Measurements from ENCODE around the gene CARD11.

The CARD11 gene

GRCh38 chr7:2941216-2941859, 102.3 kb downstream of the CARD11 start:
- POLR2A ChIA-PET (ENCODE audit: low non-redundant PET): no interaction called here
- H3K27ac ChIP-seq: no peak overlapping the region; the same call in 1 of the 2 replicates
- CTCF ChIA-PET: no interaction called here
- DNase-seq (ENCODE audit: low spot score): no peak
- no peak for TF ChIP-seq CTCF (conservative IDR thresholded peaks at IDR 0.05; ENCODE audit: low read depth)

GRCh38 chr7:2940466-2940865, 103.2 kb downstream of the CARD11 start:
- no peak overlapping the region for H3K27ac ChIP-seq
- ChIA-PET POLR2A (ENCODE audit: low non-redundant PET) (no interaction called here), CTCF (no interaction called here)
- no peak for TF ChIP-seq CTCF (conservative IDR thresholded peaks at IDR 0.05; ENCODE audit: low read depth)
- DNase-seq (ENCODE audit: low spot score): no peak

- ChIA-PET CTCF (no interaction called here), POLR2A (ENCODE audit: low non-redundant PET) (no interaction called here)
- TF ChIP-seq CTCF (conservative IDR thresholded peaks at IDR 0.05; ENCODE audit: low read depth): no peak
- no peak for DNase-seq (ENCODE audit: low spot score)
- no peak overlapping the region for H3K27ac ChIP-seq
Observed at GRCh38 chr7:2939193-2939885, 104.3 kb downstream of the CARD11 start.

- DNase-seq (ENCODE audit: low spot score): no peak
- no peak overlapping the region for H3K27ac ChIP-seq
- TF ChIP-seq CTCF (conservative IDR thresholded peaks at IDR 0.05; ENCODE audit: low read depth): no peak
- CTCF ChIA-PET: no interaction called here
- POLR2A ChIA-PET (ENCODE audit: low non-redundant PET): no interaction called here
Observed at GRCh38 chr7:2938514-2939192, 105.0 kb downstream of the CARD11 start.

GRCh38 chr7:2937701-2938513, 105.8 kb downstream of the CARD11 start:
- TF ChIP-seq CTCF (conservative IDR thresholded peaks at IDR 0.05; ENCODE audit: low read depth): no peak
- DNase-seq (ENCODE audit: low spot score): no peak
- H3K27ac ChIP-seq: no peak overlapping the region
- ChIA-PET CTCF (no interaction called here), POLR2A (ENCODE audit: low non-redundant PET) (no interaction called here)

- ChIA-PET CTCF (interaction anchor here (0.5 to 0.6 kb wide), 2 partner anchors 52 to 66 kb away, joined by 3 read pairs; no protein-coding TSS in a partner anchor), POLR2A (ENCODE audit: low non-redundant PET) (no interaction called here)
- H3K27ac ChIP-seq: no peak overlapping the region
- no peak for DNase-seq (ENCODE audit: low spot score)
- no peak for TF ChIP-seq CTCF (conservative IDR thresholded peaks at IDR 0.05; ENCODE audit: low read depth)
Observed at GRCh38 chr7:2936891-2937580, 106.6 kb downstream of the CARD11 start.

All from RWPE1 (cell line).